Activated CD4-positive, CD25-positive, alpha-beta regulatory T cell treated with anti-CD3 and anti-CD28 coated beads, Interleukin-2, amount 50 U/mL, for 16 hours (primary cell): ENCODE data around the gene BCL2.

ENCODE experiments used
- DNase-seq: peaks from one replicate; pipeline ENCODE4 v3.0.0-alpha.2; 2020; ENCODE audit warnings: low read depth, low spot score

BCL2 gene

DNA sequence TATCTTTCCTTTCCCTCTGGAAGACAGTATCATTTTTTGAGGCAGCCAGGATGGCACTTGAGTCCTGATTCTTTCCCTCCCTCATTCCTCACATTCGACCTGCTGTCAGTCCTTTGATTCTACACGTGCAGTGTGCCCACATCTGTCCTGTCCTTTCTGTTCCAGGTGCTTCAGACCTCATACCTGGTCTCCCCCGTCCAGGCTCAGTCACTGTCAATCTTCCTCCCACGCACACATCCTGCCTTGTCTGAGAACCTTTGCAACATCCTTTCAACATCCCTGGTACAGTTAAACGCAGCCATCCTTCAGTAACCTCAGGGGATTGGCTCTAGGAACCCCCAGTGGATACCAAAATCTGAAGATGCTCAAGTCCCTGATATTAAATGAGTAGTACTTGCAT lies 10.1 kb downstream of the BCL2 start:
- no peak for DNase-seq

DNA sequence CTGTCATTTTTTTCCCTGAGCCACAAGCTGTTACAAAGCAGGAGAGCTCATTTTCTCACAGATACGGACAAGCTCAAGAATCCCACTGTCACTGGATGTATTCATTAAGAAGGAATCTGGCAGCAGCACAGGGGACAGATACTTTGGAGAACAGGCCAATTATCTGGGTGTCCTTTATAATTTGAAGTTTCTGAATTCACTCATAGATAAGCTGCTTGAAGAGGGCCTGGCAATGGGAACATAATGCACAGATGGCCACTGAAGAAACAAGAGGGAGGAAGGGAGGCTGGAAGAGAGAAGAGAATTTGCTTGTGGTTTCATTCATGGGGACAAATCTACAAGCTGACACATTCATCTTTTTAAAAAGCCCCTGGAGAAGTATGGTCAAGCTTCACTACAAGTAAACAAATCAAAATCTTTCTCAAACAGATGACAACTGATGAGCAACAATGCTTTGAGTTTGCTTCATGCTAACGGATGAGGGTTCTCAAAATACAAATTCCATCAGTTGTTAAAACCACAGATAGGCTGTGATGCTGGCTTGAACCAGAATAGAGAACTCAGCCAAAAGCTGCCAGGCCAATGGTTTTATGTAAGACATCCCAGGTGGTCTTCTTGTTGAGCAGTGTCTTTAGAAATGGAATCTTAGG lies 11.9 kb downstream of the BCL2 start:
- DNase-seq = no peak

DNA sequence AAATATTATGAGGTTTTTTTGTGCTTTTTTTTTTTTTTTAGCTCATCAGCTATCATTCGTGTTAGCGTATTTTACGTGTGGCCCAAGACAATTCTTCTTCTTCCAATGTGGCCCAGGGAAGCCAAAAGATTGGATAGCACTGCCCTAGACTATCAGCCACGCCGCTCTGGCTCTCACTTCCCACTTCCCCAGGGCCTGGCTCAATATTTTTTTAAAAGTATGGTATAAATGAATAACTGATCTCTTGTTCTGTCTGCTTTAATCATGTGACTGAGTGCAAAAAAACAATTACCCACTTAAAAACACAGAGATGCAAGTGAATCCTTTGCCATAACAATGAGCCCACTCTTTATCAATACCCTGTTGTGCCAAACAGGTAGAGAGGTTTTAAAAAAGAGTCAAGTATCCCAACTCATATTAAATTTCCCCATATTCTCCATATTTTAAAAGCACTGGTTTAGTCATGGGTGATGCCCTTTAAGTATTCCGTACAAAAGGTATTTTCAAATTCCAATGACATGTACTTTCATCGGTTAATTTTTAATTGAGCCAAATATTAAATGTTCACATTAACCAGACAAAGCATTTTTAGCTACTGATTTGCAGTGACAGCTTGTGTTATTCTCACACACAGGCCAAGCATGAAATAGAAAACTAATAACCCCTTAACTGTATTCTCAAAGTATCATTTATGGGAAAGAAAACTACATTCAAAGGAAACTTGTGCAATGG lies 12.6 kb downstream of the BCL2 start:
- DNase-seq = no peak

DNA sequence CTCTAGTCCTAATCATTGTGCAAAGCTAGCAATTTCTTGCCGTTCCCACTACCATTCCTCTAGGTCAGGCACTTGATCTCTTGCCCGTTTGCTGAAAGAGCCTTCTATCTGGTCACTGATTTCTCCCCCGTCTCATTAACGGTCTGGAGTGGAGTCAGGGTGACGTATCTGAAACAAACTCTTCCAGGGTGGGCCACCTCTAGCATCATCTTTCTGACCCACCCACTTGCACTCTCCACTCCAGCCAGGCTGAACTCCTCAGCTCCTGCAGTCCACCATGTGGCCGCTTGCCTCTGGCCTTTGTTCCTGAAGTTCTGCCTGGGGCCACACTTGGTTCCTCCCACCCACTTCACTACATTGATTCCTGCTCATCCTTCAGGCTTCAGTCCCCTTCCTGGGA lies 13.3 kb downstream of the BCL2 start:
- DNase-seq = no peak

DNA sequence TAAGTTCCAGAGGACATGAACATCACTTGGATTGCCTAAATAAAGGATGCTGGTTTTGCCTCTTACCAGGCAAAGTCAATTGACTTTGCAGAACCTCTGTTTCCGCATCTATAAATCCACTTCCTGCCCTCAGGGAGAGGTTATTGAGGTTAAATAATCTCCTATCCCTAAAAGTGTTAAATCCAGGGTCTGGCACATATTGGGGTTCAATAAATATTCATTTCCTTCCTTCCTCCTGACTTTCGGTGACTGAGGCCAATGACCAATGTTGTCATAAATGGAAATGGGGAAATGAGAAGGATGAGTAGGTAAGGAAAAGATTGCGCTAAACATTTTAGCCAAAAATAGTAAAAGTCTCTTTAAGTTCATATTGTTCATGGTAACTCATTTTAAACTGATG lies 16.0 kb downstream of the BCL2 start:
- no peak for DNase-seq

DNA sequence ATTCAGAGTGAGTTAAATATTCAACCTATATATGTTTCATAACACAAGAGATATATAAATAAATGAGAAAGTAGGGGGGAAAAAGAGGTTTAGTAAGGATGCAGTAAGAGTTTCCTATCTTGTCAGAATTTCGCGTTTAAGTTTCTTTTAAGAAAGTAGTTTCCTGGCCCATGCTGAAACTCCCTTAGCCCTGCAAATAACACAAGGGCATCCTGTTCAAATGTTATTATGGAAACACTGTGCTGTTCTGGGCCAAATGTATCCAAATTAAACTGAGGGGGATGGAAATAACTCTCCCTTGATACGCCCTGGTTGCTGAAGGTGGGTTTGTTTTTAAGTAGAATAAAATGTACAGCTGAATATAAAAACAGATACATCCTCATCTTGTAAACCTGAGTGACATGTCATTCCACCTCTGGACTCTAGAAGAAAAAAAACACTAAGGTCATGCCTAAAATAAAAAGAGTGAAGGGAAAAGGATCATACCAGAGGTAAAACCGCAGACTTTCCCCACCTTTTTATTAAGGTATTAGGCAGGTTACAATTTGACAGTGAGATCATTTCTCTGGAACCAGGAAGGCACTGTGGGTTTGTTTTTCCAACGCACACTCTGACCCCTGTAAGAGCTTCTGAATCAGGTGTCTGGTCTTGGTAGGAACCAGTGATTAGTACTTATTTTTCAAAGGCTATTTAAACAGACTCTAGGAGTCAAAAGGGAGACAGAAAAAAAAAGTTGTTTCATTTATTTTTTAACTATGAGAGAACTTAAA lies 16.7 kb downstream of the BCL2 start:
- DNase-seq = no peak

DNA sequence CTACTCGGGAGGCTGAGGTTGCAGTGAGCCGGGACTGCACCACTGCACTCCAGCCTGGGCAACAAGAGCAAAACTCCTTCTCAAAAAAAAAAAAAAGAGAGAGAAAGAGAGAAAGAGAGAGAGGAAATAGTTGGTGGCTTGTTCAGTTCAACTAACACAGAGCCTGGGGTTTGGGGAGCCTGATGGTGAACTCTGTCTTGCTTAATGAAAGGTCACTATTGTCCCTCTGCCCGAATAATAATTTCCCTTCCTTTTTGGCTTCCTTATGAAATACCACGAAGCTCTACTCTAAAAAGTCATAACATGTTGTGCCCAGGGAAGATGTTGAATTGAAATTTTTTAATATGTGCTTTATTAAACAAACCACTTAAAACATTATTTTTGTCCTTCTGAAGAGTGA lies 17.3 kb downstream of the BCL2 start:
- DNase-seq = no peak

DNA sequence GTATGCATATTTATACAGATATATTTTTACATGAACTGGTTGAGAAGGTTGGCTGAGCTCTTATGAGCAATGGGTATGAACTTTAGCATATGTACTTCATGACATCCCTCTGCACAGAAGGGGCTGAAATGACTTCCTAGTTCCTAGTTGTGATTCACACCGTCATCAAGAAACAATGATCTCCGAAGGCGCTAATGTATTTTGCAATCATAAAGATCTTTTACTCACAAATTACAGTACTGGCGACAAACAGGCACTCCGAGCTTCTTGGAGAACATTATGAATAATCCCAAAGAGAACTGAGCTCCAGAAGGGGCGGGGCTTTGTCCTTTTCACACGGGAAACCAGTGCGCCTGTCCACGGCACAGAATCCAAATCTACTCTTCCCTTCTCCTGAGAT lies 18.1 kb downstream of the BCL2 start:
- DNase-seq = no peak

DNA sequence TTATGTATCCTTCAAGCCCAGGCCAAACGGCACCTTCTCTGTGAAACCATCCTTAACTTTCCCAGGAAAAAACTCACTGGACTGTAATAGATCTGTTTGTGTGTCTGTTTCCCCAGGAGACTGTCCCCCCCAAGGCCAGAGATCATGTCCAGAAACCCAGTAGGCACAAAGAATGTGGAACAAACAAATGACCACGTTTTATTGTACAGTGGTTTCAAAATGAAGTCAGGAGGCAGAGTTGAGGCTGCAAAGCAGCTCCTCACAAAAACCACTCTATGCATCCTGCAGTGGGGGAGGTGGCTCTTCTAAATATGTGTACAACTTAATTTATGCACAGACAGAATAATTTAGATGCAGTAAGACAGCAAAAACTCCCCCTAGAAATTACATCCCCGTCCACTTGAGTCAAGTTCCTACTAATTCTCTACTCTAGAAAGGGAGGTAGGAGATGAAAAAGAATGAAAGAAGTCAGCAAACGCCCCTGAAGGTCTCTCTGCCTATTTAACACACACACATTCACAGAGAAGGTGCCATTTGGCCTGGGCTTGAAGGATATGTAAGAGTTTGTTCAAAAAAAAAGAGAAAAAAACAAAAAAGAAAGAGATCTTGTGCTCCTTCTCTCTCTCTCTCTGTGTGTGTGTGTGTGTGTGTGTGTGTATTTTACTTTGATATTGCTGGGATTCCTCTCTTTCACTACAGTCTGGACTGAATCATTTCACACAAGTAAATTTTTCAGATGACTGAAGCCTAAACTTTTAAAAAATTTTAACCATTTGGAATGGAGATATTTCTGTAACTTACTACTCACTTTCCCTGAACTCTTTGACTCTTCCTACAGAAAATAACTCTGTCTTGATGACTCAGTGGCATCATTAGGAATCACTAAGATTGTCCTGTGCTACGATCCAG lies 19.5 kb downstream of the BCL2 start:
- DNase-seq = no peak

DNA sequence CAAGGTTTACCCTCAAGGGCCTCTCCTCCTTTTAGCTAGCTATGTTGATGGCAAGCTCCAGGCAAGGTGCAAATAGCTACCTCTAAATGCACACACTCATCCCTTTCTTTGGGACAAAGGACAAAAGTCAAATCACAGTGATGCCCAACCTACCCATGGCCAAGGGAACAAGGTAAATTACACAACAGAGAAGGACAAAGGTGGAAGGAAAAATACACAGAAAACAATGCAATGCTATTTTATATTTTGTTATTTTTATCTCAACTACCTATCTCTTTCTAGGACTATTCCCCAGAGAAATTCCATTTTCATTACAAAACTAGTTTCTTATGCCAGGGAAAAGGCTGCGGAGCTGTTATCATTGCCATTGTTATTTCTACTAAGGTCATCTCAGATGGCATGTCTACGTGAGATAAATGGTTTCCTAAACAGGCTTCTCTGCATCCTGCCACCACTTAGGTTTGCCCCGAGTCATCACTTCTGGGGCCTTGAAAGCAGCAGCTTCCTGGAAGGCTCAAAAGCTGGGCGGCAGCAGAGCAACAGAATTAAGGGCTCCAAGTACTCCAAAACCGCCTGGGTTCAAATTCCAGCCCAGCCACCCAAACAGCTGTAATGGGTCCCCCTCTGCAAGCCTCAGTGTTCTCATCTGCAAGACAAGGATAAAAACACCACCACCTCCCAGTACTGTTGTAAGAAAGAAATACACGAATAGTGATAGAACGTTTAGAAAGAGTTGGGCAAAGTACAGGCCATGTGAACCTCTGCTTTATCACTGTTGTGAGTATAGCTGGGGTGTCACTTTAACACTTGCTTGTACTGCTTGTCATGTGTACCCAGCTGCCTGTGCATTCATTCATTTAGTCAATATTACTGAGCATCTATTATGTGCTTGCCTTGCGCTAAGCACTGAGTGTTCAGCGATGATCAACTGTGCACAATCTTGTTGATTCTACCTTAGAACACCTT lies 20.9 kb downstream of the BCL2 start:
- no peak for DNase-seq

DNA sequence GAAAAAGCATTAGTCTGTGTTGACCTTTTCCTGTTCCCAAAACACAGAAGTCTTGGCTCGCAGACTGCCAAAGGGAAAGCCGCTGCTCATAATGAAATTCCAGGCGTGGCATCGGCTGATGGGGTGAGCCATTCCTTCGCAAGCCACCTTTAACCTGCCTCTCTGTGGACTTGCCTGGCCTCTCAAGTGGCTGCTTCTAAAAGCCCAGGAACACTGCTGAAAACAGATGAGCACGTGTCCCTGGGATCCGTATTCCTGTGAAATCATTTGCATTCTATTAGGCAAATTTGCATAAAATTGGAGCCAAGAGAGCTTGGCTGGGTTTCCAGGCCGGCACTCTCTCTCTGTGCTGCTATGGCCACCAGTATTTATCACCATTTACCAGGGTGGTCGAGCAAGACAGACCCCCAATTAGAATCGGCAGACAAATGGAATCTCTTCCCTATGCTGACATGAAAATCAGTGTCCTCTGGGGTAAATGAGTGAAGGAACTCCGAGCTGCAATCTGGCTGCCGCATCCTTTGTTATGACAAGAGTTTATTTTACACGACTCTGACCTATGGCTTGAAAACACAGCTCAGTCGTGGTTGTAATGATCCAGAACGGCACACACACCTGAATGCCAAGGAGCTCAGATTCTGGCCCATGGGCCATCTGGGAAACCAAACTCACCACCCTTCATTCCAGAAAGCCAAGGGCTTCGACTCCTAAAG lies 21.7 kb downstream of the BCL2 start:
- DNase-seq = no peak

DNA sequence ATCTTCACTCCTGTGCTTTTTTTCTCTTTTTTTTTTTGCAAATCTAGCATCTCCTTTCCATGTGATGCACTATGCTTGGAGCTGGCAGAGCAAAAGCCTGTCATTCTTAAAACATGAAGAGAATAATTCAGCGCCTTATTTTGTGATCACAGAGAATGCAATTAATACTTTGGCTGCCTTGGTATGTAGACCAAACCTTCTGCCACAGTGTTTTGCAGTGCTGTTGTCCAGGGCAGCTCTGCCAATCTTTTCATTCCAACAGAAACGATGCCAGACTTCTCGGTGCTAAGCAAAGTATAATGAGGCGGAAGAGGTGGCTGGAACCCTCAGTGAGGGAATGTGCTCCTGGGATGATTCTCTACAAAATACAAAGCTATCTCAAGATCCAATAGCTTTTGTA lies 25.6 kb downstream of the BCL2 start:
- no peak for DNase-seq

DNA sequence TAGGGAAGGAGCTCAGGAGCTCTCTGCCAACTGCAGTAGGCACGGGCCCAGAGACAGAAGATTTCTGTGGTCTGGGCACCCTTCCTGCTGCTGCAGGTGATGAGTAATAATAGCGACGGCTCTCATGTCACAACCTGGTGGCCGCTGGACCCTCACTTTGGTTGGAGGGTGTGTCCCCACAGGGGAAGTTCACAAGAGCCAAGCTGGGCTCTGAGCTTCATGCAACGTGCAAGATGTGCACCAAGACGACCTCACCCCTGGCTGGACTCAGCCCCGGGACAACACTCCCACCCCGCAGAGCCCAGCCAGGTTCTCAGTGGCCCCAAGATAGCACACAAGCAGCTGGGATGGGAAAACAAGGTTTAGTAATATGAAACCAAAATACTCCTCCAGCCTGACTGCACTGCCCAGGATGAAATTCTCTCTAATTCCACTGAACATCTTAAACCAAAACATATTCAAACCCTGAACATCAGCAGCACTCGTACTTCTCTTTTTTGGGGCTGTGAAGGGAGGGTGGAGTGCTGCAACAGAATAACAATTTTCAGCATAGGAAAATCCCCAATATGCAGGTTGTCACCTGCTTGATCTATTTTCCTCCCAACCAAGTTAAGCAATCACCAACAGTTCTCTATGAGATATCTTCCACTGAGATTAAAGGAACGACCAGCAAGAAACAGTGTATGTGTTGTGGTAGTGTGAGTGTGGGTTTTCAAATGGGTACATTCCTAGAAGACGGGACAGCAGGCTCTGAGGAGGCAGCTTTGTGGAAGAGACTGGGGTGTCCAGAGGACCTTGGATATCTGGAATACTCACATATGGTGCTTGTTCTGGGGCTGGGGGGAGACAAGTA lies 26.5 kb downstream of the BCL2 start:
- no peak for DNase-seq

DNA sequence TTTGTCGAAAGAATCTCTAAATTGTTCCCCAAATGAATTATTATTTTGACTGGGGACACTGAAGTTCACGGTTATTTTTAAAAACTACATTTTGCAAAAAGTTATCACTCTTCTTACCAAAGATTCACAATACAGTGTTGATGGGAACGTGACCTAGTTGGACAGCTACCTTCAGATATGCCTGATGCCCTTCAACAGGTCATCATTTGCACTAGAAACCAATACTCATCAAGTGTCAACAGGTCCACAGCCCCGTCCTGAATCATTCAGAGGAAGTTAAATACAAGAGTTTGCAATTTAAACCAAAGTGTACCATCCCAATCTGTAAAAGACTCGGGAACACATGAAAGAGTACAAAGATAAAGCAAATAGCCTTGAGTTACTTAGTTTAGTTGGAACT lies 28.3 kb downstream of the BCL2 start:
- DNase-seq = no peak

DNA sequence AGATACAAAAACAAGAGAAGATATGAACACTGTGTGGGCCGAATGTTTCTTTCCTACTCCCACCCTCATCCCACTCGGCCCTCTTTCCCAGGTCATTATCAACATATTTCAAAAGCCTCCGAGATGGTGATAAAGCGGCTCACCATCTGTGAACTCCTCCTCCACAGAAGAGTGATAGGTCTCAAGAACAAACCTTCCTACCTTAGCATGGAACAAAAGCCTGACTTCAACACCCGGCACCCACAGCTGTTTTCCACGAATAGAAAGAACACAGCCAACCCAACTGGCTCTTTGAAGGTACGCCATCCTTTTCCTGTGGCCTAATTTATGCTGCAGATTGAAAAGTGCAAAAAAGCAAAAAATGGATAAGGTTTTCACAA lies 28.8 kb downstream of the BCL2 start:
- no peak for DNase-seq

DNA sequence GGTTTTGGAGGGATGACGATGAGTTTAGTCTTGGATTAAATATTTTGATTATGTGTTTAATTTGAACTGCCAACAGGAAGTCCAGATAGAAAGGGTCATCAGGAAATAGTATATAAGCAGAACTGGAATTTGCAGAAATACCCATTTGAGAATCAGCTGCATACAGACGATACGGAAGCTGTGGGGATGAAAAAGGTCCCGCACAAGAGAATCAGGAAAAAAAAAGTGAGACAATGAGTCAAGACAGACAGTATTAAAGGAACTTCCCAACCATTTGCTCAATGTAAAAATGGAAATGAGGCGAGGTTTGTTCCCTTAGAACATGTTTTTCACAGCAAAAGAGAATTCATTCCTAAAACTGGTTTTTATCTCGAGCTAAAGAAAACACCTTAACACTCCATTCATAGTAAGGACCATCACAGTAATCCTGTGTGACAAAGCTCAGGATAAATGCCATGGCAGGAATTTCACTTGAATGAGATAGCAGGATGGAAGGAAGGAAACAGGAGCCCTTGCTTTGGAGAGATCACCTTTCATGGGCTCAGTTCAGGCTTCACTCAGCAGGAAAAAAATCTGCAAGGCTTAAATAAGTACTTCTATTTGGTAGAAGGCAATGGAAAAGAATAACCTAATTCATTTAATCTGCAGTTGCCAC lies 29.3 kb downstream of the BCL2 start:
- DNase-seq = no peak

DNA sequence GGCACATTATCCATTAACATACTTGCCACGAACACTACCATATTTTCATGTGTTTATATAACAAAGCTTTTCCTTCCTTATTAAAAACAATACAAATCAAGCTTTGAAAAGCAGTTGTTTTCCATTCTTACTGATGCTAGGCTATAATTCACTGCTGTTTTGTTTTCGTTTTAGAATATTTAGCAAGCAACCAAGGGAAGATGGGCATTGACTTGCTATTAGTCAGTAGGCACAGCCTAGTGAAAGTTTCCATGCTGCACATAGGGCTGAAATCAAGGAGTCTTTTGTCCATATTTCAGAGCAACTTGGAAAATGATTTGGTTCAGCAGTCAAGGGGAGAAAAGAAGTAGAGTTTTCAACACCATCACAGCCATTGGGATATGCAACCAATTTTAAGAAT lies 31.3 kb downstream of the BCL2 start:
- DNase-seq = no peak

DNA sequence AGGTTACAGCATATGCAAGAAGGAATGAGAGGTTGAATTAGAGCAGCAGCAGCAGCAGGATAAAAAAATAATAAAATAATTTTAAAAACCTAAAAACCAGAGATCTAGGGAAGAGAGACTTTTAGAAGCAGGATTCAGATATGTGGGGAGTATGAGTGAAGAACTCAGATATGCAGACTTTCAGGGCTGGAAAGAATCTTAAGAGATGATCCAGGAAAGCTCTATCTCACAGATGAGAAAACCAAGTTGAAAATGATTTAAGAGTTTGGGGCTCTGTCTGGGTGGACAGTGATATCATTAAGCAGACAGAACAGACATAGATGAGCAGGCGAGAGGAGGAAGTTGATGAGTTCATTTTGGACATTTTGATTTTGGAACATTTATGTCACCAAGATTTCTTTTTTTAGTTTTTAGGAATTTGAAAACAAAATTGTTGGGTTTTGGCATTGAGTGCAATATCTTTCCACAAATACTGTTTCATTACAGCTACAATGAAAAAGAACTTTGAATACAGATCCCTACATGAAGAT lies 31.8 kb downstream of the BCL2 start:
- DNase-seq = no peak
